Measurements from ENCODE around the gene ZNF335.

DNA sequence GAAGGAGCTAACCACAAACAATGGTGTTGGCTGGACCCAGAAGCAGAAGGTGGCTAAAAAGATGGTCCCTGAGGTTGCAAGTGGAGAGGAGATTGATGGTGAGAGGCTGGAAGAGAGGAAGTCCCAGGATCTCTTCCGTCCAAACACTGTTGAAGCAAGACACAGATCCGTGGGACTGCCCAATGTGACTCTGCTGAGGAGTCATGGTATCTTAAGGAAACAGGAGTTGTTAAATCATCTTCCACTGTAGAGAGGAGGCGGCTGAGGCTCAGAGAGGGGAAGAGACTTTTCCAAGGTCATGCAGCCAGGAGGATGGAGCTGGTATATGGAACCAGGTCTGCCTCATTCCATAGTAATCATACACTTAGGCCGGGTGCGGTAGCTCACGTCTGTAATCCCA, 4.1 kb upstream of the ZNF335 start:
- TF ChIP-seq, protein P1, sequence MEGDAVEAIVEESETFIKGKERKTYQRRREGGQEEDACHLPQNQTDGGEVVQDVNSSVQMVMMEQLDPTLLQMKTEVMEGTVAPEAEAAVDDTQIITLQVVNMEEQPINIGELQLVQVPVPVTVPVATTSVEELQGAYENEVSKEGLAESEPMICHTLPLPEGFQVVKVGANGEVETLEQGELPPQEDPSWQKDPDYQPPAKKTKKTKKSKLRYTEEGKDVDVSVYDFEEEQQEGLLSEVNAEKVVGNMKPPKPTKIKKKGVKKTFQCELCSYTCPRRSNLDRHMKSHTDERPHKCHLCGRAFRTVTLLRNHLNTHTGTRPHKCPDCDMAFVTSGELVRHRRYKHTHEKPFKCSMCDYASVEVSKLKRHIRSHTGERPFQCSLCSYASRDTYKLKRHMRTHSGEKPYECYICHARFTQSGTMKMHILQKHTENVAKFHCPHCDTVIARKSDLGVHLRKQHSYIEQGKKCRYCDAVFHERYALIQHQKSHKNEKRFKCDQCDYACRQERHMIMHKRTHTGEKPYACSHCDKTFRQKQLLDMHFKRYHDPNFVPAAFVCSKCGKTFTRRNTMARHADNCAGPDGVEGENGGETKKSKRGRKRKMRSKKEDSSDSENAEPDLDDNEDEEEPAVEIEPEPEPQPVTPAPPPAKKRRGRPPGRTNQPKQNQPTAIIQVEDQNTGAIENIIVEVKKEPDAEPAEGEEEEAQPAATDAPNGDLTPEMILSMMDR (conservative IDR thresholded peaks at IDR 0.05): no peak
- TF ChIP-seq ZFX (IDR thresholded peaks at IDR 0.05): no peak
